WTC11 (cell line): Measurements from ENCODE around the gene DNAH5. TPM values are rescaled to one million over a fixed set of nuclear protein-coding genes. Genes with fewer than 3 reads are reported as not detected.

ENCODE experiments used
- ATAC-seq: fragments of 200-7000 bp; cut with Tn5 transposase; 2 replicates; pipeline ENCODE4 v1.10.0; 2021; ENCODE audit warnings: mild to moderate bottlenecking, moderate library complexity
- CTCF ChIA-PET: fragments of 300-600 bp; sonication (Branson Sonifier 250); formaldehyde crosslinking; loops from one replicate; lab custom pipeline; 2021; ENCODE audit warnings: antibody characterized with exemption; lab: Charles Lee
- POLR2A ChIA-PET: fragments of 350-600 bp; sonication (Branson Sonifier 250); formaldehyde crosslinking; loops from one replicate; lab custom pipeline; 2021; ENCODE audit warnings: antibody characterized with exemption; lab: Charles Lee
- DNase-seq: peaks from one replicate; pipeline ENCODE4 v3.0.0; 2021; ENCODE audit warnings: low spot score
- H3K27ac Mint-ChIP-seq: 2 replicates; pipeline ENCODE4 v1.8.0; 2021; ENCODE audit warnings: mixed read lengths
- H3K27me3 Mint-ChIP-seq: 2 replicates; pipeline ENCODE4 v1.8.0; 2021; ENCODE audit warnings: low read depth, mild to moderate bottlenecking, moderate library complexity, mixed read lengths
- H3K36me3 Mint-ChIP-seq: 2 replicates; pipeline ENCODE4 v1.8.0; 2021; ENCODE audit warnings: mixed read lengths
- H3K4me1 Mint-ChIP-seq: 2 replicates; pipeline ENCODE4 v1.8.0; 2022; ENCODE audit warnings: mixed read lengths
- H3K4me3 Mint-ChIP-seq: 2 replicates; pipeline ENCODE4 v1.8.0; 2021; ENCODE audit warnings: mild to moderate bottlenecking, moderate library complexity, mixed read lengths
- H3K9me3 Mint-ChIP-seq: 2 replicates; pipeline ENCODE4 v1.8.0; 2021; ENCODE audit warnings: mixed read lengths
- ATF1 ChIP-seq: sonication (generic); formaldehyde crosslinking; IDR thresholded peaks from 2 replicates; pipeline ENCODE4 v1.8.1; 2023; ENCODE audit warnings: mild to moderate bottlenecking, moderate library complexity, missing genetic modification reagents
- ATF6 ChIP-seq: sonication (generic); formaldehyde crosslinking; IDR thresholded peaks from 2 replicates; pipeline ENCODE4 v1.8.1; 2023; ENCODE audit warnings: mild to moderate bottlenecking, missing genetic modification reagents
- CTCF ChIP-seq: fragments of 200-600 bp; IDR thresholded peaks from 2 replicates; pipeline ENCODE4 v1.8.0; 2022; ENCODE audit warnings: antibody characterized with exemption
- E2F1 ChIP-seq: sonication (generic); formaldehyde crosslinking; IDR thresholded peaks from 2 replicates; pipeline ENCODE4 v1.8.0; 2022; ENCODE audit warnings: mild to moderate bottlenecking, missing genetic modification reagents
- EMX1 ChIP-seq: fragments of 250-450 bp; sonication (Bioruptor Pico); IDR thresholded peaks from 2 replicates; pipeline ENCODE4 v1.8.0; 2021; ENCODE audit warnings: mild to moderate bottlenecking
- FOXJ3 ChIP-seq: sonication (generic); formaldehyde crosslinking; IDR thresholded peaks from 2 replicates; pipeline ENCODE4 v1.9.0; 2021; ENCODE audit warnings: missing genetic modification reagents, mild to moderate bottlenecking, borderline replicate concordance
- FOXP1 ChIP-seq: sonication (generic); formaldehyde crosslinking; IDR thresholded peaks from 2 replicates; pipeline ENCODE4 v1.8.0; 2022; ENCODE audit warnings: missing genetic modification reagents, mild to moderate bottlenecking, moderate library complexity, borderline replicate concordance
- HMGA2 ChIP-seq: fragments of 250-450 bp; sonication (Bioruptor Pico); IDR thresholded peaks from 2 replicates; pipeline ENCODE4 v1.4.0; 2021; ENCODE audit warnings: mild to moderate bottlenecking, moderate library complexity
- NFYB ChIP-seq: sonication (generic); formaldehyde crosslinking; conservative IDR thresholded peaks from 2 replicates; pipeline ENCODE4 v1.8.0; 2022; ENCODE audit warnings: low read depth, missing genetic modification reagents
- PRRX2 ChIP-seq: fragments of 250-450 bp; sonication (Bioruptor Pico); IDR thresholded peaks from 2 replicates; pipeline ENCODE4 v1.8.0; 2021; ENCODE audit warnings: mild to moderate bottlenecking
- RORB ChIP-seq: fragments of 250-450 bp; sonication (Bioruptor Pico); IDR thresholded peaks from 2 replicates; pipeline ENCODE4 v1.9.0; 2021; ENCODE audit warnings: mild to moderate bottlenecking
- TEAD1 ChIP-seq: sonication (generic); formaldehyde crosslinking; IDR thresholded peaks from 2 replicates; pipeline ENCODE4 v1.8.0; 2022; ENCODE audit warnings: mild to moderate bottlenecking, missing genetic modification reagents
- ZNF232 ChIP-seq: sonication (generic); formaldehyde crosslinking; IDR thresholded peaks from 2 replicates; pipeline ENCODE4 v1.8.0; 2022; ENCODE audit warnings: mild to moderate bottlenecking, missing genetic modification reagents
- ZNF425 ChIP-seq: fragments of 250-450 bp; sonication (Bioruptor Pico); conservative IDR thresholded peaks from 2 replicates; pipeline ENCODE4 v1.9.0; 2021; ENCODE audit warnings: mild to moderate bottlenecking
- ZNF671 ChIP-seq: fragments of 250-450 bp; sonication (Bioruptor Pico); IDR thresholded peaks from 2 replicates; pipeline ENCODE4 v1.8.0; 2021; ENCODE audit warnings: mild to moderate bottlenecking
- total RNA-seq: library from RNA; stranded (reverse); gene quantifications from 3 replicates; pipeline ENCODE4 v1.2.3, GENCODE V29; 2021
- TF ChIP-seq, protein P1 (sequence below): fragments of 250-450 bp; sonication (Bioruptor Pico); IDR thresholded peaks from 2 replicates; pipeline ENCODE4 v1.9.0; 2021; ENCODE audit warnings: mild to moderate bottlenecking
- TF ChIP-seq, protein P2 (sequence below): sonication (generic); formaldehyde crosslinking; IDR thresholded peaks from 2 replicates; pipeline ENCODE4 v1.8.1; 2023; ENCODE audit warnings: mild to moderate bottlenecking, missing genetic modification reagents
- TF ChIP-seq, protein P3 (sequence below): sonication (generic); formaldehyde crosslinking; IDR thresholded peaks from 2 replicates; pipeline ENCODE4 v1.8.1; 2023; ENCODE audit warnings: mild to moderate bottlenecking, missing genetic modification reagents, moderate library complexity

Gene DNAH5
- total RNA-seq, 1 experiment from 2014 or later = 0.35 TPM

GRCh38 chr5:13943676-13944075 lies 812 bp downstream of the DNAH5 start:
- H3K27ac Mint-ChIP-seq = no peak overlapping the region; the same call in 1 of the 2 replicates
- TF ChIP-seq, protein P1, sequence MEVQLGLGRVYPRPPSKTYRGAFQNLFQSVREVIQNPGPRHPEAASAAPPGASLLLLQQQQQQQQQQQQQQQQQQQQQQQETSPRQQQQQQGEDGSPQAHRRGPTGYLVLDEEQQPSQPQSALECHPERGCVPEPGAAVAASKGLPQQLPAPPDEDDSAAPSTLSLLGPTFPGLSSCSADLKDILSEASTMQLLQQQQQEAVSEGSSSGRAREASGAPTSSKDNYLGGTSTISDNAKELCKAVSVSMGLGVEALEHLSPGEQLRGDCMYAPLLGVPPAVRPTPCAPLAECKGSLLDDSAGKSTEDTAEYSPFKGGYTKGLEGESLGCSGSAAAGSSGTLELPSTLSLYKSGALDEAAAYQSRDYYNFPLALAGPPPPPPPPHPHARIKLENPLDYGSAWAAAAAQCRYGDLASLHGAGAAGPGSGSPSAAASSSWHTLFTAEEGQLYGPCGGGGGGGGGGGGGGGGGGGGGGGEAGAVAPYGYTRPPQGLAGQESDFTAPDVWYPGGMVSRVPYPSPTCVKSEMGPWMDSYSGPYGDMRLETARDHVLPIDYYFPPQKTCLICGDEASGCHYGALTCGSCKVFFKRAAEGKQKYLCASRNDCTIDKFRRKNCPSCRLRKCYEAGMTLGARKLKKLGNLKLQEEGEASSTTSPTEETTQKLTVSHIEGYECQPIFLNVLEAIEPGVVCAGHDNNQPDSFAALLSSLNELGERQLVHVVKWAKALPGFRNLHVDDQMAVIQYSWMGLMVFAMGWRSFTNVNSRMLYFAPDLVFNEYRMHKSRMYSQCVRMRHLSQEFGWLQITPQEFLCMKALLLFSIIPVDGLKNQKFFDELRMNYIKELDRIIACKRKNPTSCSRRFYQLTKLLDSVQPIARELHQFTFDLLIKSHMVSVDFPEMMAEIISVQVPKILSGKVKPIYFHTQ (CRISPR knock-in tag) = no peak
- TF ChIP-seq ATF6 (no peak), FOXP1 (no peak), TEAD1 (CRISPR knock-in tag) (no peak), NFYB (no peak), HMGA2 (CRISPR knock-in tag) (no peak), ZNF232 (CRISPR knock-in tag) (no peak), RORB (CRISPR knock-in tag) (no peak), EMX1 (CRISPR knock-in tag) (no peak), ATF1 (CRISPR knock-in tag) (no peak), ZNF425 (CRISPR knock-in tag) (no peak), FOXJ3 (CRISPR knock-in tag) (no peak), PRRX2 (no peak), E2F1 (no peak), ZNF671 (no peak), CTCF (no peak)
- TF ChIP-seq, protein P2, sequence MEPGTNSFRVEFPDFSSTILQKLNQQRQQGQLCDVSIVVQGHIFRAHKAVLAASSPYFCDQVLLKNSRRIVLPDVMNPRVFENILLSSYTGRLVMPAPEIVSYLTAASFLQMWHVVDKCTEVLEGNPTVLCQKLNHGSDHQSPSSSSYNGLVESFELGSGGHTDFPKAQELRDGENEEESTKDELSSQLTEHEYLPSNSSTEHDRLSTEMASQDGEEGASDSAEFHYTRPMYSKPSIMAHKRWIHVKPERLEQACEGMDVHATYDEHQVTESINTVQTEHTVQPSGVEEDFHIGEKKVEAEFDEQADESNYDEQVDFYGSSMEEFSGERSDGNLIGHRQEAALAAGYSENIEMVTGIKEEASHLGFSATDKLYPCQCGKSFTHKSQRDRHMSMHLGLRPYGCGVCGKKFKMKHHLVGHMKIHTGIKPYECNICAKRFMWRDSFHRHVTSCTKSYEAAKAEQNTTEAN (CRISPR knock-in tag) = no peak
- TF ChIP-seq, protein P3, sequence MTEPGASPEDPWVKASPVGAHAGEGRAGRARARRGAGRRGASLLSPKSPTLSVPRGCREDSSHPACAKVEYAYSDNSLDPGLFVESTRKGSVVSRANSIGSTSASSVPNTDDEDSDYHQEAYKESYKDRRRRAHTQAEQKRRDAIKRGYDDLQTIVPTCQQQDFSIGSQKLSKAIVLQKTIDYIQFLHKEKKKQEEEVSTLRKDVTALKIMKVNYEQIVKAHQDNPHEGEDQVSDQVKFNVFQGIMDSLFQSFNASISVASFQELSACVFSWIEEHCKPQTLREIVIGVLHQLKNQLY = no peak
- H3K27me3 Mint-ChIP-seq = no peaks in the 10 kb centered on the region; the same call in 1 of the 2 replicates
- ChIA-PET POLR2A (no interaction called here), CTCF (no interaction called here)
- no peak for DNase-seq
- peak; percentile 68 for ATAC-seq
- H3K4me3 Mint-ChIP-seq = no peak overlapping the region
- H3K9me3 Mint-ChIP-seq = no peaks in the 10 kb centered on the region
- H3K36me3 Mint-ChIP-seq = no peaks in the 10 kb centered on the region
- peaks cover 29% of the 10 kb centered on the region for H3K4me1 Mint-ChIP-seq
